Suprapubic skin (tissue), 4 donors: ENCODE measurements around the gene UBE2N.

Experiments
- EP300 ChIP-seq: sonication (generic); formaldehyde crosslinking; IDR thresholded peaks from one replicate; pipeline ENCODE4 v1.6.1; 2017; ENCODE audit warnings: antibody characterized with exemption
- POLR2A ChIP-seq, 2 donors: fragments of 450-650 bp; IDR thresholded peaks; one replicate each; pipeline ENCODE4 v1.6.1; 2017; ENCODE audit warnings: antibody characterized with exemption in 2 of 2, mild to moderate bottlenecking in 2 of 2, moderate library complexity in 2 of 2
- POLR2AphosphoS5 ChIP-seq, 3 donors: sonication (generic); formaldehyde crosslinking; IDR thresholded peaks; one replicate each; pipeline ENCODE4 v1.6.1; 2017; ENCODE audit warnings: antibody characterized with exemption in 3 of 3
- TF ChIP-seq, protein P1 (sequence below), 2 donors: fragments of 200-600 bp in 1 of 2; fragments of 450-650 bp in 1 of 2; sonication (generic) in 1 of 2; IDR thresholded peaks; one replicate each; pipeline ENCODE4 v1.5.1; 2016 to 2019; ENCODE audit warnings: antibody characterized with exemption in 2 of 2, mild to moderate bottlenecking in 1 of 2, moderate library complexity in 1 of 2

DNA sequence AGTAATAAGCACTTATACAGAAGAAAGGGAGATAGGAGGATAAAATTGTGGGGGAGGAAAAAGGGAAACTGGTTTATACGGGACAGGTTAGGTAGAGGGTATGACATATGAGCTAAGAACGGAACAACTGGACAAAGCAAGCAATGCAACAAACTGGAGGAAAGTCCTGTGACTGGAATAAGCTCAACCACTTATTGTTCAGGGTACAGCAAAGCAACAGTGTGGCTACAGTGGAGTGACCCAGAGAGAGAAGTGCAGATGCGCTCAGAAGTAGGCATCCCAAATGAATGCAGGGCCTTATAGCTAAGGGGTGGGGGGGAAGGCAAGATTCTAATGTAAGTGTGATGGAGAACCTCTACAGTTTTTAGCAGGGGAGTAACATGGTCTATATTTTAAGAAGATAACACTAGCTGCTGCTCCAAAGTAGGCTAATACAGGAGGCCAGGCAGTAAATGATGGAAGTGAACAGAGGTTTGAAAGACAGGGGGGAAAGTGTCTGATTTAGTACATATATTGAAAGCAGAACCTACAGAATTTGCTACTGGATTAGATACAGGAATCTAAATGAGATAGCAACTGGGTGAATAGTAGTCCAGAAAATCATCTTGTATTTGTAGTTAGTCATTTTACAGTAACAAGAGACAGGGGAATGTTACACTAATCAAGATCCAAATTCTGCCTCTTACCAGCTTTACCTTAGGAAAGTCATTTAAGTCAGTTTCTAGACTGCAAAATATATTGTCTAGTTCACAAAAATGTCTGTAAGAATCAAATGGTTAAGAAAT lies 3.3 kb downstream of the UBE2N start:
- TF ChIP-seq, protein P1, sequence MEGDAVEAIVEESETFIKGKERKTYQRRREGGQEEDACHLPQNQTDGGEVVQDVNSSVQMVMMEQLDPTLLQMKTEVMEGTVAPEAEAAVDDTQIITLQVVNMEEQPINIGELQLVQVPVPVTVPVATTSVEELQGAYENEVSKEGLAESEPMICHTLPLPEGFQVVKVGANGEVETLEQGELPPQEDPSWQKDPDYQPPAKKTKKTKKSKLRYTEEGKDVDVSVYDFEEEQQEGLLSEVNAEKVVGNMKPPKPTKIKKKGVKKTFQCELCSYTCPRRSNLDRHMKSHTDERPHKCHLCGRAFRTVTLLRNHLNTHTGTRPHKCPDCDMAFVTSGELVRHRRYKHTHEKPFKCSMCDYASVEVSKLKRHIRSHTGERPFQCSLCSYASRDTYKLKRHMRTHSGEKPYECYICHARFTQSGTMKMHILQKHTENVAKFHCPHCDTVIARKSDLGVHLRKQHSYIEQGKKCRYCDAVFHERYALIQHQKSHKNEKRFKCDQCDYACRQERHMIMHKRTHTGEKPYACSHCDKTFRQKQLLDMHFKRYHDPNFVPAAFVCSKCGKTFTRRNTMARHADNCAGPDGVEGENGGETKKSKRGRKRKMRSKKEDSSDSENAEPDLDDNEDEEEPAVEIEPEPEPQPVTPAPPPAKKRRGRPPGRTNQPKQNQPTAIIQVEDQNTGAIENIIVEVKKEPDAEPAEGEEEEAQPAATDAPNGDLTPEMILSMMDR (IDR thresholded peaks at IDR 0.05): no peak
- TF ChIP-seq POLR2A (IDR thresholded peaks at IDR 0.05) (no peak), EP300 (no peak), POLR2AphosphoS5 (IDR thresholded peaks at IDR 0.05) (no peak)
